T-helper 1 cell treated with Interleukin-12 subunit alpha and Interleukin-12 subunit beta and Interleukin-4 antibody, amounts not matched to agents 30 ng/mL and 1 ng/mL, for 36 hours (primary cell): ENCODE results near the gene SORCS1. TPM values are rescaled to one million over a fixed set of nuclear protein-coding genes. Genes with fewer than 3 reads are reported as not detected.

Experiments
- intact Hi-C: fragments of 100-400 bp; cut with micrococcal nuclease; formaldehyde crosslinking; loops from one replicate; pipeline ENCODE4 v1.15.1; 2024
- total RNA-seq: library from RNA; stranded (reverse); gene quantifications from 2 replicates; pipeline ENCODE4 v1.2.3, GENCODE V29; 2022

Gene SORCS1
- total RNA-seq, 1 donor from 2014 or later = not detected

- intact Hi-C loops = no loop called here
Measured at GRCh38 chr10:107104026-107104652, 60.4 kb downstream of the SORCS1 start.

DNA sequence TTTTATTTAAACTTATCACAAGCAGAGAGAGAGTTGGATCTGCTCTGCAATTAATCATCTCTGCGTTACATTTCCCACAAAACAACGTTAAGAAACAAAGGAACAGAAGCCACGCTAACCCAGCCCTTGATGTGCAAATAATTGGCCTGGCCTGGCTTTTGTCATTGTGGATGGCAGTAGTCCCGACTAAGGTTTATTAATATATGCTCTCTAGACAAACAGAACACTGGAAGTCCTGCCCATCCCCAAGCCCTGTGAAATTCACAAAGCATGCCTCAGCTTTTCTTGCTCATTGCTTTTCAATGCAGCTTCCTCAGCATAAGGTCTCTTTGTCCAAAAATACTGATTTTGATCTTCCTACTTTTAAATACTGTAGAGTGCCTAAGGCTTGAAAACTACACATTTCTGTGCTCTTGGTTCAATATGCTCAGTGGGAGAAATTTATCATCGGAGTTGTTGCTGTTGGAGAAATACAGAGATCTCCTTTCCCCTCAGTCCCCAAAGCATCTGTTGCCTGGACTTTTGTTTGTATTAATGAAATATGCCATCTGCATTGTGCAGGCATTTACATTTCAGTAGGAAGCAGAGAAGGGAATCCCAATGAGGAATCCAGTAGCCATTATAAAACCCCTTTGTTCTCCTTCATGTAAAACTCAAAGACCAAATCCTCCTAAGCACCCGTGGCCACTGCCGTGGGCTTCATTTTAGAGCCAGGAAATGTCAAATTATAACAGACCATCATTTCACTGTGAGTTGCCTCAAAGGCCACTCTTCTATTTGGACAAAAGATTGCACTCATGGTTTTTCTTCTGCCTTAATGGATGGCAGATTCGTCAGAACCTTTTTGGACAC, 61.1 kb downstream of the SORCS1 start:
- intact Hi-C loops = no loop called here

DNA sequence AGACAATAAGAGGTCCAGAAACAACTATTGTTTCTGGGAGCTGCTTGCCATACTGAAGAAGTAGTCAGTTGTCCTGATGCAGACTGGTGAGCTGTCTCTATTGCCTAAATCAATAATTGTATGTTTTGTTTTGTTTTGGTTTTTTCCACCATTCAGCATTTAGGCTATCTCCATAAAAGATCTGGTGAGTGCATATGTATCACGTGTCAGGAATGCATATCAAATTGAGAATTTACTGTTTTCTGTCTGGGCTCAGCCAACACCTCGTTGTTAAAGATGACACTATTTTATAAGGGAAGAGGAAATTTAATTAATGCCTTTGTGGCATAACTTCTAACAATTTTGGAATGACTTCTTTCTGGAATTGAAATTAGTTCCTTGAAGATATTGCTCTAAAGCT, 66.2 kb downstream of the SORCS1 start:
- intact Hi-C loops = no loop called here

- intact Hi-C loops = no loop called here
Measured at GRCh38 chr10:107094824-107095522, 69.5 kb downstream of the SORCS1 start.

DNA sequence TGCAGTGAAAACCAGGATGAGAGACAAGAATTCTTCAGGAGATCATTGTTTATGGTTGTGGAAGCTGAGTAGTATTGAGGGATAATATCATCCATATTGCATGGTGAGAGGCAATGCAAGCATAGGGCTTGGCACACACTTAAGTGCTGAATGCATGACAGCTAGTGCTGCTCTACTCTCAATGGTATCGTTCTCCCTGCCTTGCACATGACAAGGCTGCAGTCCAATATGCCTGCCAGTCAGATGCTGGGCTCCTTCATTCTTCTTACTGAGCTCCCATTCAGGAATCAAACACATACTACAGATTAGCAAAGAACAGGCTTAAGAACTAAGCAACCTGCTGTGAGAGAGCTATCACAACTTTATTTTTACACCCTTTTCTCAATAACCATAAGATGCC, 72.2 kb downstream of the SORCS1 start:
- intact Hi-C loops = no loop called here

DNA sequence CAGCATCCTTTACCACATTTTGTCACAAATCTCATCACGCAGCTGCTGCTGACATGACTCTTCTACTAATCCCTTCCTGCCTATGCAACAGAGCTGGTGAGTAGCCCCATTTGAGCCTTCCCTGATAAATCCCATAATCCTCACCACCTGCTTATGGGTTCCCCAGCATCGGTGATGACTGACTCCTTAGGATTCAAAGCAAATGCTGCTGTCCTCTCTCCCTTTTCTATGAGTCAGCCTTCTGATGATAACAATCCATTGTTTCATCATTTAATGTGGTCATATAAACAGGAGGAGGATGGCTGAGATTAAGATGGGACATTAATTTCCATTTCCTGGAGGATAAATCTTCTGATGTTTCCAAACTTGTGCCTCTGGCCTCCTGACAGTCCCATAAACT, 73.4 kb downstream of the SORCS1 start:
- intact Hi-C loops = no loop called here

GRCh38 chr10:107085665-107086525, 78.6 kb downstream of the SORCS1 start:
- intact Hi-C loops = no loop called here

GRCh38 chr10:107083388-107084009, 81.0 kb downstream of the SORCS1 start:
- intact Hi-C loops = no loop called here

DNA sequence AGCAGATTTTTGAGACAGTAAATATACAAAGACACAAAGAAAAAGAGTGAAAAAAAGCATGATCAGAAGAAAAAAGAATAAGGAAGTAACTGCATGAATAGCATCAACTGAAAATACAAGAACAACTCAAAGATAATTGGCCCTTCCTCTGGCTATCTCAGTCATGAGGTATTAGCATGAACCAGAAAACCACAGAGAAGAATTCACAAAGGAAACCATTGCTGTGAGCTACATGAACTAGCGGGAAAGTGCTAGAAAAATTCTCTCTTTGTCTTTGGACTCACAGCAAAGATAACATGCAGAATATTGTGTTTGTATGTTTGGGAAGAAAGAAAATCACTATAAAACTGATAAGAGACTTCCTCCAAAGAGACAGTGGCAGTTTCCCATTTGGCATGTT, 82.9 kb downstream of the SORCS1 start:
- intact Hi-C loops = no loop called here

- intact Hi-C loops = no loop called here
Measured at GRCh38 chr10:107075117-107075516, 89.4 kb downstream of the SORCS1 start.

DNA sequence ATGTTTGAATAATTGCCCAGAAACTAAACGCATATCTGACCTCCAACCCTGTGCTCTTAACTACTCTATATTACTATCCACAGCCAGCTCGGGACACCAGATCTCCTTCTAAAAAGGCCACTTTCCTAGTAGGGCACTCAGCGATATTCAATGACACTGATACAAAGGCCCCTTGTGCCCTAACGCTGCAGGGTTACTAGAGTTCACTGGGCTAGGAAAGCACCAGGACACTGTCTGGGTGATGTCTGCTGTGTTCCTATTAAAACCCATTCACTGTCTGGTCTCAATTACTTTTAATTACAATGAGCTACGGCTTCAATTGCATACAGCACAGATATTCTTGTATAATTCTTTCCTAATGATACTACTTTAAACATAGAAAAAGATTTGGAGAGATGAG, 91.7 kb downstream of the SORCS1 start:
- intact Hi-C loops = no loop called here

DNA sequence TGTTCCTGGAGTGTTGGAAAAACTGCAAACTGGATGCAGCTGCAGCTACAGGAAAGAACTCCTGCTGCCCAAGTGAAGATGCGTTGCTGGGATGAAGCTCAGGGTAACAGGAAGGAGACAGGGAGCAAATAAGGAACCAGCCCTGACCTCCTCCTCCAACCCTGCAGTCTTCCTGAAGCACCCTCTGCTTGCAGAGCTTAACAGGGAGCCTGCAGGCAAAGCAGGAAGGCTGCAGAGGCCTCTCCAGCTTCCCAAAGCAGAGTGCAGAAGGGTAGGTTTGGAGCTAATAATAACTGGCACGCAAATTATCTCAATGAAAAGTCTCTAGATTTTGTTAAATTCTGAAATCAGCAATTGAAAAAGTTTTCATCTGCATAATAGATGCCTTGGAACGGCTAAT, 92.5 kb downstream of the SORCS1 start:
- intact Hi-C loops = no loop called here

GRCh38 chr10:107071301-107071700, 93.2 kb downstream of the SORCS1 start:
- intact Hi-C loops = no loop called here

GRCh38 chr10:107067843-107068242, 96.7 kb downstream of the SORCS1 start:
- intact Hi-C loops = no loop called here

- intact Hi-C loops = no loop called here
Measured at GRCh38 chr10:107064075-107064474, 100.4 kb downstream of the SORCS1 start.

DNA sequence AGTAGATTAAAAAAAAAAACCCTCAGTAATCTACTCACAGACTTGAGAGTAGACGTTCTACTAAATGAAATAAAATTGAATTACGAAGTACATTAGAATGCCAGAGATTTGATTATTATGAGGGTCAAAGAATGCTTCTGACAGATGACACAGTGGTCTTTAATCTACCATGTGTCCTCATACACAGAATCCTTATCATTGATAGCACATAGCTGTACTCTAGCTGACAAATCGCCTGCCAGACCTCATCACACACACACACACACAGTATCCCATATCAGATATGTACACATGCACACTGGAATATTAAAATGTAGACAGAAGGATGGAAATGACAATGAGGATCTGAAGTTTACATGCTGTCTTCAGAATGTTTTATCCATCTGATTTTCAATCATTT, 104.6 kb downstream of the SORCS1 start:
- intact Hi-C loops = no loop called here

- intact Hi-C loops = no loop called here
Measured at GRCh38 chr10:107059068-107059804, 105.3 kb downstream of the SORCS1 start.

GRCh38 chr10:107058331-107058730, 106.2 kb downstream of the SORCS1 start:
- intact Hi-C loops = no loop called here

GRCh38 chr10:107056182-107056581, 108.3 kb downstream of the SORCS1 start:
- intact Hi-C loops = no loop called here

DNA sequence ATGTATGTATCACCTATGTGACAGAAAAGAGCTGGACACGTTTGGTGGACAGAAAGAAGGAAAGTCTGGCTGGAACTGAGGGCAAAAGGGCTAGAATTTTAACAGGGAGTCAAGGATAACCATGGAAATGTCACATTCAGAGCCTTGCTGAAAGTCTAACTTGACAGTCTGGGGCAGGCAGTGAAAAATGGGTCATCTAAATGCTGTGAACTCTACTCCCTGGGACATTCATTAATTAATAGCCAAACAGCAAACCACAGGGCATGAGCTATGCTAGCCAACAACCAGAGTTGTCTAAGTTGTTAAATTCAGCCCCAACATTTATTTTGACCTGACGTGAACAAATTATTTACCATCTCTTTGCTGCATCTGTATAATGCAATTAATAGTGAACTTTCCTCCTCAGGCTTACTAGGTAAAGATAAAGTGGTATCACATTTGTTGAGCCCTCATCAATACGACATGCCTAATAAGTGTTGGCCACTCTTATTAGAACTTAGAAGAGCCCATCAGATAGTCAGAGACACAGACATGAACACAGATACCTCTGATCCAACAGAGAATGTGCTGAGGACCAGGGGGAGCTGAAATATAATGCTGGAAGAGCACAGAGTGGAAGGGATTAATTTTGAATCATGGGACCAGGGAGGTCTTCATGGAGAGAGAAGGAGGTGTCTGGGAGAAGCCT, 109.9 kb downstream of the SORCS1 start:
- intact Hi-C loops = no loop called here
